SK-N-SH (cell line): ENCODE data around the gene TMPRSS11D. TPM values are rescaled to one million over a fixed set of nuclear protein-coding genes. Genes with fewer than 3 reads are reported as not detected.

Source experiments
- CTCF ChIA-PET: fragments of 300-600, 350-600 bp; formaldehyde crosslinking; extraction: SDS; loops from one replicate; lab custom pipeline; 2021; lab: Yijun Ruan, JAX
- POLR2A ChIA-PET: fragments of 350-600 bp; sonication (Branson Sonifier 250); formaldehyde crosslinking; extraction: SDS; loops from one replicate; lab custom pipeline; 2020; ENCODE audit warnings: antibody characterized with exemption, inconsistent platforms; lab: Yijun Ruan, JAX
- DNase-seq: peaks from one replicate; pipeline ENCODE4 v3.0.0; 2012
- H2AFZ ChIP-seq: fragments of 200-600 bp; sonication (generic); 2 replicates; pipeline ENCODE4 v1.8.1; 2016; ENCODE audit warnings: antibody characterized with exemption, mild to moderate bottlenecking, low read depth
- H3F3A ChIP-seq: fragments of 200-600 bp; sonication (generic); replicated peaks from 2 replicates; pipeline ENCODE3; 2016; ENCODE audit warnings: antibody characterized with exemption, mild to moderate bottlenecking; ENCODE audit not compliant: insufficient read depth
- H3K27ac ChIP-seq, 2 experiments: fragments of 200-500 bp in 1 of 2; fragments of 200-600 bp in 1 of 2; sonication (Bioruptor generic) in 1 of 2; sonication (generic), shearing (Covaris generic) in 1 of 2; 2 replicates each; pipeline versions ENCODE4 v1.5.1 to v1.6.1; 2014 to 2016; ENCODE audit warnings: low read depth in 2 of 2, inconsistent platforms in 1 of 2, low read length in 1 of 2, mild to moderate bottlenecking in 1 of 2, mixed read lengths in 1 of 2
- H3K27me3 ChIP-seq: fragments of 200-600 bp; sonication (generic), shearing (Covaris generic); 2 replicates; pipeline ENCODE4 v1.6.1; 2016; ENCODE audit warnings: mixed run types; ENCODE audit not compliant: insufficient read depth
- H3K36me3 ChIP-seq, 2 experiments: fragments of 200-500 bp in 1 of 2; fragments of 200-600 bp in 1 of 2; sonication (Bioruptor generic) in 1 of 2; sonication (generic) in 1 of 2; replicated peaks in 1 of 2; 2 replicates each; pipeline versions ENCODE3 to v1.5.1; 2014 to 2016; ENCODE audit warnings: low read length in 1 of 2, mild to moderate bottlenecking in 1 of 2; ENCODE audit not compliant: insufficient read depth in 2 of 2, control insufficient read depth in 1 of 2
- H3K4me1 ChIP-seq, 2 experiments: fragments of 200-500 bp in 1 of 2; fragments of 200-600 bp in 1 of 2; sonication (Bioruptor generic) in 1 of 2; sonication (generic), shearing (Covaris generic) in 1 of 2; 2 replicates each; pipeline versions ENCODE4 v1.5.1 to v1.6.1; 2014 to 2016; ENCODE audit warnings: low read depth in 1 of 2, low read length in 1 of 2, mixed run types in 1 of 2; ENCODE audit not compliant: insufficient read depth in 2 of 2, control insufficient read depth in 1 of 2
- H3K4me2 ChIP-seq: fragments of 200-600 bp; sonication (generic), shearing (Covaris generic); 2 replicates; pipeline ENCODE4 v1.6.1; 2017; ENCODE audit warnings: mixed run types
- H3K4me3 ChIP-seq, 2 experiments: fragments of 200-500 bp in 1 of 2; fragments of 200-600 bp in 1 of 2; sonication (Bioruptor generic) in 1 of 2; sonication (generic), shearing (Covaris generic) in 1 of 2; 2 replicates each; pipeline versions ENCODE4 v1.5.1 to v1.8.1; 2014 to 2016; ENCODE audit warnings: low read depth in 2 of 2, inconsistent platforms in 1 of 2, low read length in 1 of 2, mild to moderate bottlenecking in 1 of 2, mixed read lengths in 1 of 2, moderate library complexity in 1 of 2
- H3K79me2 ChIP-seq: fragments of 200-600 bp; sonication (generic); 2 replicates; pipeline ENCODE4 v1.8.1; 2017; ENCODE audit warnings: mild to moderate bottlenecking; ENCODE audit not compliant: insufficient read depth
- H3K9ac ChIP-seq: fragments of 200-600 bp; sonication (generic); 2 replicates; pipeline ENCODE4 v1.6.1; 2017; ENCODE audit warnings: mixed run types
- H3K9me2 ChIP-seq: fragments of 200-600 bp; sonication (generic); 2 replicates; pipeline ENCODE4 v1.6.1; 2017; ENCODE audit warnings: mixed run types
- H3K9me3 ChIP-seq: fragments of 200-600 bp; sonication (generic); 2 replicates; pipeline ENCODE4 v1.6.1; 2017; ENCODE audit warnings: mixed run types, mild to moderate bottlenecking, moderate library complexity
- H4K20me1 ChIP-seq: fragments of 200-600 bp; sonication (generic); 2 replicates; pipeline ENCODE4 v1.6.1; 2017; ENCODE audit warnings: mild to moderate bottlenecking, mixed run types; ENCODE audit not compliant: insufficient read depth
- CHD2 ChIP-seq: fragments of 150-350 bp; IDR thresholded peaks from 2 replicates; pipeline ENCODE4 v1.6.1; 2018; ENCODE audit warnings: low read length; ENCODE audit not compliant: partially characterized antibody
- EP300 ChIP-seq, 2 experiments: IDR thresholded peaks; 2 replicates each; pipeline versions ENCODE4 v1.4.0 to v1.6.1; 2012; ENCODE audit warnings: borderline replicate concordance in 1 of 2, low read depth in 1 of 2, low read length in 1 of 2
- FOXJ3 ChIP-seq: sonication (generic); formaldehyde crosslinking; IDR thresholded peaks from 2 replicates; pipeline ENCODE4 v1.5.1; 2020; ENCODE audit warnings: mild to moderate bottlenecking, missing genetic modification reagents
- FOXM1 ChIP-seq: IDR thresholded peaks from 2 replicates; pipeline ENCODE4 v1.4.0; 2012; ENCODE audit warnings: low read depth, mild to moderate bottlenecking
- GABPA ChIP-seq: IDR thresholded peaks from 2 replicates; pipeline ENCODE4 v1.4.0; 2012; ENCODE audit warnings: low read depth, mild to moderate bottlenecking
- GATA2 ChIP-seq: sonication (generic); formaldehyde crosslinking; IDR thresholded peaks from 2 replicates; pipeline ENCODE4 v1.5.0; 2020; ENCODE audit warnings: mild to moderate bottlenecking, missing genetic modification reagents
- MEF2A ChIP-seq: IDR thresholded peaks from 2 replicates; pipeline ENCODE4 v1.4.0; 2012; ENCODE audit warnings: low read depth, borderline replicate concordance
- RAD21 ChIP-seq: IDR thresholded peaks from 2 replicates; pipeline ENCODE4 v1.6.1; 2012; ENCODE audit warnings: mild to moderate bottlenecking, low read length
- RFX5 ChIP-seq: IDR thresholded peaks from 2 replicates; pipeline ENCODE4 v1.6.1; 2012; ENCODE audit warnings: mild to moderate bottlenecking, improper control_type of control experiment, low read length
- SMC3 ChIP-seq: IDR thresholded peaks from 2 replicates; pipeline ENCODE4 v1.6.1; 2012; ENCODE audit warnings: low read depth, low read length, improper control_type of control experiment
- TAF1 ChIP-seq: IDR thresholded peaks from 2 replicates; pipeline ENCODE4 v1.6.1; 2012; ENCODE audit warnings: low read depth, mild to moderate bottlenecking, low read length, moderate library complexity, borderline replicate concordance
- TCF12 ChIP-seq: IDR thresholded peaks from 2 replicates; pipeline ENCODE4 v1.4.0; 2012
- WGBS: methylation state at CpG from one replicate; pipeline ENCODE4 v1.1.6; 2017; ENCODE audit warnings: low lambda C conversion rate; 5-methylcytosine and 5-hydroxymethylcytosine counted together
- polyA plus RNA-seq, 3 experiments: library from polyadenylated mRNA; depleted of rRNA; stranded (reverse); fragments of >200 nt; gene quantifications; 2 replicates each; pipeline ENCODE4 v1.2.3, GENCODE V29; 2012
- TF ChIP-seq, protein P1 (sequence below): fragments of 150-350 bp; IDR thresholded peaks from 2 replicates; pipeline ENCODE4 v1.6.1; 2017; ENCODE audit warnings: antibody characterized with exemption, low read length, low read depth, borderline replicate concordance
- TF ChIP-seq, protein P2 (sequence below): IDR thresholded peaks from 2 replicates; pipeline ENCODE4 v1.6.1; 2012; ENCODE audit warnings: mild to moderate bottlenecking, low read depth, low read length, moderate library complexity
- TF ChIP-seq, protein P3 (sequence below): fragments of 200-600 bp; sonication (generic); IDR thresholded peaks from 2 replicates; pipeline ENCODE4 v1.6.1; 2017; ENCODE audit warnings: antibody characterized with exemption, mild to moderate bottlenecking, moderate library complexity

Gene TMPRSS11D
- polyA plus RNA-seq, 1 of the 3 experiments (the other 2 are of a cell fraction), result 0.02 TPM

DNA sequence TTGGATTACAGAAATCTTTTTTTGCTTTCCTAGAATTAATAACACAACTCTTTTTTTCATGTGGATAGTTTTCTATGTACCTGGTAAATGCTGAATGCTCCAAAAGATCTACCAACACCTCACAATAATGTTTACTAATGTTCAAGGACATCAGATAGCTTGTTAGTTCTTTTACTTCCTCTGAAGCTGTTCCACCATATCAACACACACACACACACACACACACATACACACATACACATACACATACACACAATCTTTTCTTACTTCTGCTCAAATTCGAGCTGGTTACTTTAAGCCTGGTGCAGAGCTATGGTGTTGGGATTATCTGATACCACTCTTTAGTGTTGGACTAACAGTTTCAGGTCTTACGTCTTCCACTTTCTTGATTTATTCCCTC is 28.3 kb upstream of the TMPRSS11D start:
- DNase-seq, result no peak
- no peaks in the 10 kb centered on the region for H3K9me2 ChIP-seq
- ChIA-PET CTCF (interaction anchor here (1.0 to 2.0 kb wide), 3 partner anchors 12 to 44 kb away, joined by 3 to 7 read pairs (median 5); no protein-coding TSS in a partner anchor), POLR2A (no interaction called here)
- no peak overlapping the region for H3K9ac ChIP-seq
- no peak overlapping the region for H3K27ac ChIP-seq
- no peaks in the 10 kb centered on the region for H3K9me3 ChIP-seq
- no peaks in the 10 kb centered on the region for H3K4me1 ChIP-seq
- TF ChIP-seq, protein P1, sequence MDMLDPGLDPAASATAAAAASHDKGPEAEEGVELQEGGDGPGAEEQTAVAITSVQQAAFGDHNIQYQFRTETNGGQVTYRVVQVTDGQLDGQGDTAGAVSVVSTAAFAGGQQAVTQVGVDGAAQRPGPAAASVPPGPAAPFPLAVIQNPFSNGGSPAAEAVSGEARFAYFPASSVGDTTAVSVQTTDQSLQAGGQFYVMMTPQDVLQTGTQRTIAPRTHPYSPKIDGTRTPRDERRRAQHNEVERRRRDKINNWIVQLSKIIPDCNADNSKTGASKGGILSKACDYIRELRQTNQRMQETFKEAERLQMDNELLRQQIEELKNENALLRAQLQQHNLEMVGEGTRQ, result no peak
- no peak for TF ChIP-seq FOXM1
- TF ChIP-seq TCF12, result no peak
- TF ChIP-seq GATA2 (CRISPR knock-in tag), result no peak
- no peak for TF ChIP-seq RFX5
- TF ChIP-seq EP300 (IDR thresholded peaks at IDR 0.05; ENCODE audit: borderline replicate concordance in 1 of 2, low read depth in 1 of 2, low read length in 1 of 2), result no peak
- TF ChIP-seq, protein P2, sequence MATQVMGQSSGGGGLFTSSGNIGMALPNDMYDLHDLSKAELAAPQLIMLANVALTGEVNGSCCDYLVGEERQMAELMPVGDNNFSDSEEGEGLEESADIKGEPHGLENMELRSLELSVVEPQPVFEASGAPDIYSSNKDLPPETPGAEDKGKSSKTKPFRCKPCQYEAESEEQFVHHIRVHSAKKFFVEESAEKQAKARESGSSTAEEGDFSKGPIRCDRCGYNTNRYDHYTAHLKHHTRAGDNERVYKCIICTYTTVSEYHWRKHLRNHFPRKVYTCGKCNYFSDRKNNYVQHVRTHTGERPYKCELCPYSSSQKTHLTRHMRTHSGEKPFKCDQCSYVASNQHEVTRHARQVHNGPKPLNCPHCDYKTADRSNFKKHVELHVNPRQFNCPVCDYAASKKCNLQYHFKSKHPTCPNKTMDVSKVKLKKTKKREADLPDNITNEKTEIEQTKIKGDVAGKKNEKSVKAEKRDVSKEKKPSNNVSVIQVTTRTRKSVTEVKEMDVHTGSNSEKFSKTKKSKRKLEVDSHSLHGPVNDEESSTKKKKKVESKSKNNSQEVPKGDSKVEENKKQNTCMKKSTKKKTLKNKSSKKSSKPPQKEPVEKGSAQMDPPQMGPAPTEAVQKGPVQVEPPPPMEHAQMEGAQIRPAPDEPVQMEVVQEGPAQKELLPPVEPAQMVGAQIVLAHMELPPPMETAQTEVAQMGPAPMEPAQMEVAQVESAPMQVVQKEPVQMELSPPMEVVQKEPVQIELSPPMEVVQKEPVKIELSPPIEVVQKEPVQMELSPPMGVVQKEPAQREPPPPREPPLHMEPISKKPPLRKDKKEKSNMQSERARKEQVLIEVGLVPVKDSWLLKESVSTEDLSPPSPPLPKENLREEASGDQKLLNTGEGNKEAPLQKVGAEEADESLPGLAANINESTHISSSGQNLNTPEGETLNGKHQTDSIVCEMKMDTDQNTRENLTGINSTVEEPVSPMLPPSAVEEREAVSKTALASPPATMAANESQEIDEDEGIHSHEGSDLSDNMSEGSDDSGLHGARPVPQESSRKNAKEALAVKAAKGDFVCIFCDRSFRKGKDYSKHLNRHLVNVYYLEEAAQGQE, result no peak
- TF ChIP-seq GABPA, result no peak
- TF ChIP-seq, protein P3, sequence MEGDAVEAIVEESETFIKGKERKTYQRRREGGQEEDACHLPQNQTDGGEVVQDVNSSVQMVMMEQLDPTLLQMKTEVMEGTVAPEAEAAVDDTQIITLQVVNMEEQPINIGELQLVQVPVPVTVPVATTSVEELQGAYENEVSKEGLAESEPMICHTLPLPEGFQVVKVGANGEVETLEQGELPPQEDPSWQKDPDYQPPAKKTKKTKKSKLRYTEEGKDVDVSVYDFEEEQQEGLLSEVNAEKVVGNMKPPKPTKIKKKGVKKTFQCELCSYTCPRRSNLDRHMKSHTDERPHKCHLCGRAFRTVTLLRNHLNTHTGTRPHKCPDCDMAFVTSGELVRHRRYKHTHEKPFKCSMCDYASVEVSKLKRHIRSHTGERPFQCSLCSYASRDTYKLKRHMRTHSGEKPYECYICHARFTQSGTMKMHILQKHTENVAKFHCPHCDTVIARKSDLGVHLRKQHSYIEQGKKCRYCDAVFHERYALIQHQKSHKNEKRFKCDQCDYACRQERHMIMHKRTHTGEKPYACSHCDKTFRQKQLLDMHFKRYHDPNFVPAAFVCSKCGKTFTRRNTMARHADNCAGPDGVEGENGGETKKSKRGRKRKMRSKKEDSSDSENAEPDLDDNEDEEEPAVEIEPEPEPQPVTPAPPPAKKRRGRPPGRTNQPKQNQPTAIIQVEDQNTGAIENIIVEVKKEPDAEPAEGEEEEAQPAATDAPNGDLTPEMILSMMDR, result no peak
- no peak for TF ChIP-seq MEF2A
- no peak overlapping the region for H3K4me3 ChIP-seq
- H4K20me1 ChIP-seq, result no peaks in the 10 kb centered on the region
- no peaks in the 10 kb centered on the region for H3K27me3 ChIP-seq
- H3K79me2 ChIP-seq, result no peaks in the 10 kb centered on the region
- H2AFZ ChIP-seq, result no peak overlapping the region
- H3K4me2 ChIP-seq, result no peak overlapping the region
- H3K36me3 ChIP-seq, result no peaks in the 10 kb centered on the region
- H3F3A ChIP-seq, result no peaks in the 10 kb centered on the region
- 50% methylated on average over 2 of the region's 2 CpGs for WGBS

DNA sequence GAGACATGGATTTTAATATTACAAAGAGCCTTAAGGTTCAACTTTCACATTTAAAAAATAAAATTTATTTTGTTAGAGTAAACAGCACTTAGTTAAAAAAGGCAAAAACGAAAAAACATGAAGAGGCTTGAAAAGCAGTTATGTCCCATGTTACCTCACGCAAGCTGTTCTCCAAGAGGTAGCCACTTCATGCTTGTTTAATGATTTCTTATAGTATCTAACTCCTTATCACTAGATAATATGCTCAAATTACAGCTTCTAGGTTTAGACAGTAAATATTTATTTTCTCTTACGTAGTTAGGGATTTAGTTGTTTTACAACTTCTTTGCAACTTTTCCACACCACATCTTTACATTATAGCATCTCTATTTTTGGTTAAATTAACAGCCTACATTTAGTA is 27.8 kb upstream of the TMPRSS11D start:
- Histone ChIP-seq H3K9me3 (no peaks in the 10 kb centered on the region), H3K9me2 (no peaks in the 10 kb centered on the region), H3K4me1 (no peaks in the 10 kb centered on the region), H3K9ac (no peak overlapping the region), H3K79me2 (no peaks in the 10 kb centered on the region), H3F3A (no peaks in the 10 kb centered on the region), H3K27me3 (no peaks in the 10 kb centered on the region), H3K4me3 (no peak overlapping the region), H2AFZ (no peak overlapping the region), H3K4me2 (no peak overlapping the region), H3K36me3 (no peaks in the 10 kb centered on the region), H3K27ac (no peak overlapping the region), H4K20me1 (no peaks in the 10 kb centered on the region)
- DNase-seq, result no peak
- 64% methylated on average over 3 of the region's 3 CpGs for WGBS
- ChIA-PET CTCF (interaction anchor here (1.0 to 2.0 kb wide), 5 partner anchors 9 to 44 kb away, joined by 3 to 11 read pairs (median 5); no protein-coding TSS in a partner anchor), POLR2A (no interaction called here)
- TF ChIP-seq EP300 (IDR thresholded peaks at IDR 0.05; ENCODE audit: borderline replicate concordance in 1 of 2, low read depth in 1 of 2, low read length in 1 of 2) (no peak), TAF1 (no peak), FOXJ3 (CRISPR knock-in tag) (no peak), RAD21 (no peak), SMC3 (no peak), CHD2 (no peak)
- TF ChIP-seq, protein P1, result no peak
- TF ChIP-seq, all 33 proteins: peak for 0
